ENCODE data around the gene FOSB. TPM values are rescaled to one million over a fixed set of nuclear protein-coding genes. Genes with fewer than 3 reads are reported as not detected.

The FOSB gene
- total and polyA plus RNA-seq, 9 of the 15 experiments (the other 6 are each of a cell fraction or from before 2014, with no cell fraction given): 0.11 to 2.7 (median 0.73) TPM

DNA sequence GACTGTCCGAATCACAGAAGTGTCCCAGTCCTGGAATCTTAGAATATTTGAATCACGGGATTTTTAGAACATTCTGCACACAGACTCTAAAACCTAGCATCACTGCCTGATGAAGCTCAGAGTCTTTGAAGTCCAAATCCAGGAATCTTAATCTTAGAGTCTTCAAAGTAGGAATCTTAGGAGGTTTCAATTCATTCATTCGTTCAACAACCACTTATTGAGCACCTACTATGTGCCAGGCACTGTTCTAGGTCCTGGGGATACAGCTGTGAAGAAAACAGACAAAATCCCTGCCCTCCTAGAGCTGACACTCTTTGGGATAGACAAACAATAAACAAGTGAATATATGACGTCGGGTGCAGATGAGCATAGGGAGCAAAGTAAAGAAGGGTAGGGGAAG is 27.4 kb downstream of the FOSB start:
- Histone ChIP-seq H3K4me2 (ENCODE audit: insufficient read depth, low read length) (no peak overlapping the region), H3K4me3 (no peak overlapping the region), H2AFZ (ENCODE audit: low read depth, low read length) (no peak overlapping the region), H3K9ac (ENCODE audit: insufficient read depth in 1 of 2, low read depth in 2 of 2, low read length in 2 of 2) (no peak overlapping the region), H3K27me3 (ENCODE audit: control insufficient read depth in 2 of 2, insufficient read depth in 2 of 2, low read length in 2 of 2) (peaks cover 3 to 16% of the 10 kb centered on the region in 2 experiments; a peak in 3 of 5 replicates), H4K20me1 (replicated peaks; ENCODE audit: control insufficient read depth, insufficient read depth, low read length) (no peaks in the 10 kb centered on the region), H3K4me1 (replicated peaks in 1 of 2; ENCODE audit: control insufficient read depth in 2 of 2, insufficient read depth in 2 of 2, low read length in 2 of 2) (peaks cover 10 to 68% of the 10 kb centered on the region in 2 experiments; a peak in 4 of 5 replicates), H3K9me1 (ENCODE audit: control insufficient read depth, insufficient read depth, low read length) (no peaks in the 10 kb centered on the region), H3K9me3 (replicated peaks; ENCODE audit: control insufficient read depth, insufficient read depth, low read depth, low read length) (no peaks in the 10 kb centered on the region), H3K27ac (ENCODE audit: extremely low read depth, low read depth, low read length) (no peak overlapping the region), H3K79me2 (ENCODE audit: control insufficient read depth, insufficient read depth, low read length) (peaks cover 6% of the 10 kb centered on the region; the same call in 1 of the 3 replicates), H3K36me3 (ENCODE audit: control insufficient read depth, insufficient read depth, low read length) (no peaks in the 10 kb centered on the region)
- ATAC-seq: no peak
- in situ Hi-C loops (cut with MboI) (no loop called here), intact Hi-C loops (cut with micrococcal nuclease) (no loop called here)
- no peak for FAIRE-seq
- 18% methylated on average over 5 of the region's 5 CpGs for WGBS (ENCODE audit: insufficient coverage, low coverage, missing lambda C conversion rate)
- no TSS peak for BruUV-seq (replicated peaks)
- CTCF ChIA-PET (ENCODE audit: low intra/inter-chr PET ratio): no interaction called here
- POLR2A ChIA-PET: interaction anchor here (0.6 to 1.7 kb wide), 4 partner anchors 10 to 29 kb away, joined by 3 to 12 read pairs (median 5); no protein-coding TSS in a partner anchor
- no peak for DNase-seq (ENCODE audit: extremely low read depth in 1 of 4, low spot score in 3 of 4)
- TF ChIP-seq, protein P1, sequence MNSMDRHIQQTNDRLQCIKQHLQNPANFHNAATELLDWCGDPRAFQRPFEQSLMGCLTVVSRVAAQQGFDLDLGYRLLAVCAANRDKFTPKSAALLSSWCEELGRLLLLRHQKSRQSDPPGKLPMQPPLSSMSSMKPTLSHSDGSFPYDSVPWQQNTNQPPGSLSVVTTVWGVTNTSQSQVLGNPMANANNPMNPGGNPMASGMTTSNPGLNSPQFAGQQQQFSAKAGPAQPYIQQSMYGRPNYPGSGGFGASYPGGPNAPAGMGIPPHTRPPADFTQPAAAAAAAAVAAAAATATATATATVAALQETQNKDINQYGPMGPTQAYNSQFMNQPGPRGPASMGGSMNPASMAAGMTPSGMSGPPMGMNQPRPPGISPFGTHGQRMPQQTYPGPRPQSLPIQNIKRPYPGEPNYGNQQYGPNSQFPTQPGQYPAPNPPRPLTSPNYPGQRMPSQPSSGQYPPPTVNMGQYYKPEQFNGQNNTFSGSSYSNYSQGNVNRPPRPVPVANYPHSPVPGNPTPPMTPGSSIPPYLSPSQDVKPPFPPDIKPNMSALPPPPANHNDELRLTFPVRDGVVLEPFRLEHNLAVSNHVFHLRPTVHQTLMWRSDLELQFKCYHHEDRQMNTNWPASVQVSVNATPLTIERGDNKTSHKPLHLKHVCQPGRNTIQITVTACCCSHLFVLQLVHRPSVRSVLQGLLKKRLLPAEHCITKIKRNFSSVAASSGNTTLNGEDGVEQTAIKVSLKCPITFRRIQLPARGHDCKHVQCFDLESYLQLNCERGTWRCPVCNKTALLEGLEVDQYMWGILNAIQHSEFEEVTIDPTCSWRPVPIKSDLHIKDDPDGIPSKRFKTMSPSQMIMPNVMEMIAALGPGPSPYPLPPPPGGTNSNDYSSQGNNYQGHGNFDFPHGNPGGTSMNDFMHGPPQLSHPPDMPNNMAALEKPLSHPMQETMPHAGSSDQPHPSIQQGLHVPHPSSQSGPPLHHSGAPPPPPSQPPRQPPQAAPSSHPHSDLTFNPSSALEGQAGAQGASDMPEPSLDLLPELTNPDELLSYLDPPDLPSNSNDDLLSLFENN (IDR thresholded peaks at IDR 0.05; ENCODE audit: low read depth in 2 of 2, low read length in 2 of 2): no peak
- TF ChIP-seq ZKSCAN1 (IDR thresholded peaks at IDR 0.05; ENCODE audit: low read depth, low read length): peak; percentile 86
